Stimulated activated CD4-positive, alpha-beta T cell treated with anti-CD3 and anti-CD28 coated beads, Interleukin-2, amount 100 ng/mL, for 24 hours (primary cell): Measurements from ENCODE around the gene CUEDC1.
"Not testable (repeated sequence)": the region's sequence is repeated elsewhere in the genome, so short reads cannot be mapped to it uniquely, and the experiment has no call there.

ENCODE experiments used
- DNase-seq, 2 donors: peaks; one replicate each; pipeline ENCODE4 v3.0.0-alpha.2; 2020

Gene CUEDC1

GRCh38 chr17:57856792-57857620 lies 98.2 kb downstream of the CUEDC1 start:
- DNase-seq = no peak

GRCh38 chr17:57855391-57856035 lies 99.7 kb downstream of the CUEDC1 start:
- DNase-seq = no peak

DNA sequence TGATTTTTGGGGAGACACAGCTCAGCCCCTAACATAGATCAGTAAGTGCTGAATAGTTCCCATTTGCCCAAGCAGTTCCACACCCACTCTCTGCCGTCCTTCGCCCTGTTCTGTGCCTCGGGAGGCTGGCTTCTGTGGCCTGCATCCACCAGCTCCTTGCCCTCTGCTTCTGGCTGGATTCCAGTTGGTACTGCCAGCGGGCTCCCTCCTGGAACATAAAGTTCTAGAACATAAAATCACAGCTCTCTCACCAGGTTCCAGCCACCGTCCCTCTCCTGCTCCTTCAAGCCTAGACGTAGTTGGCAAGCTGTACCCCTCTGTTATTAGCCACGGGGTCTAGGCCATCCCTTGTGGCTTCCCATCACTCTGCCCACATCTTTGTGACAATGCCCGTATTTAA lies 101.5 kb downstream of the CUEDC1 start:
- no peak for DNase-seq

- no peak for DNase-seq
Observed at GRCh38 chr17:57852955-57853328, 102.3 kb downstream of the CUEDC1 start.

DNA sequence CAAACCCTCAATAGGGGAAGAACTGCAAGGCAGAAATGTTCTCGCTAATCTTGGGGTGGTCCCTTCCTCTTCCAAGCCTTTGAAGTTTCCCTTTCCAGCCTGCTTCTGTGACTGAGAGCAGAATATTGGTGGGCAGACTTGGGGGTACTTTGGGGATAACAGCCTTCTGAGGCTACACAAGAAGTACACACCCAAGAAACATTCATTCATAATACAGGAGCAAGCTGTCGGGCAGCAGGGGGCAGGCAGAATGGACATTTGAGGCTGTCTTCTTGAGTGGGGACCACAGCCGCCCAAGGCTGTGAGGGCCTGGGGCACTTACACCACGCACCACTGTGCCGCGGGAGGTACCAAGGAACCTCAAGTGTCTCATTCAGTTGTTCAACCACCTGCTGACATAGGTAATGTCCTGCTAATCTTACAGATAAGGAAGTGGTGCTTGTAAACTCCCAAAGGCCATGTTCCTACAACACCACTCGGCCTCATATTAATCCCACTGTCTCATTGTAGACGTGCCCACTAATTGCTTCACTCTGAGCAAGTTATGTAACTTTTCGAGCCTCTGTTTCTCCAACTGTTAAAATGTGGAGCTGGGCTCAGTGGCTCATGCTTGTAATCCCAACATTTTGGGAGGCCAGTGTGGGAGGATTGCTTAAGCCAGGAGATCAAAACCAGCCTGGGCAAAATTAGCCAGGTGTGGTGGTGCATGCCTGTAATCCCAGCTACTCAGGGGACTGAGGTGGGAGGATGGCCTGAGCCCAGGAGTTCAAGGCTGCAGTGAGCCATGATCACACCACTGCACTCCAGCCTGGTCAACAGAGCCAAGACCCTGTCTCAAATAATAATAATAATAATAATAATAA lies 102.9 kb downstream of the CUEDC1 start:
- DNase-seq = no peak

GRCh38 chr17:57849874-57850754 lies 105.1 kb downstream of the CUEDC1 start, which contains the start of gene MRPS23:
Gene MRPS23, minus strand, starts transcription at chr17:57850044. Its CDS starts 34 bp downstream, at chr17:57850010.
- DNase-seq = peak; percentile 95 to 96

- no peak for DNase-seq
Observed at GRCh38 chr17:57849163-57849873, 105.9 kb downstream of the CUEDC1 start.

DNA sequence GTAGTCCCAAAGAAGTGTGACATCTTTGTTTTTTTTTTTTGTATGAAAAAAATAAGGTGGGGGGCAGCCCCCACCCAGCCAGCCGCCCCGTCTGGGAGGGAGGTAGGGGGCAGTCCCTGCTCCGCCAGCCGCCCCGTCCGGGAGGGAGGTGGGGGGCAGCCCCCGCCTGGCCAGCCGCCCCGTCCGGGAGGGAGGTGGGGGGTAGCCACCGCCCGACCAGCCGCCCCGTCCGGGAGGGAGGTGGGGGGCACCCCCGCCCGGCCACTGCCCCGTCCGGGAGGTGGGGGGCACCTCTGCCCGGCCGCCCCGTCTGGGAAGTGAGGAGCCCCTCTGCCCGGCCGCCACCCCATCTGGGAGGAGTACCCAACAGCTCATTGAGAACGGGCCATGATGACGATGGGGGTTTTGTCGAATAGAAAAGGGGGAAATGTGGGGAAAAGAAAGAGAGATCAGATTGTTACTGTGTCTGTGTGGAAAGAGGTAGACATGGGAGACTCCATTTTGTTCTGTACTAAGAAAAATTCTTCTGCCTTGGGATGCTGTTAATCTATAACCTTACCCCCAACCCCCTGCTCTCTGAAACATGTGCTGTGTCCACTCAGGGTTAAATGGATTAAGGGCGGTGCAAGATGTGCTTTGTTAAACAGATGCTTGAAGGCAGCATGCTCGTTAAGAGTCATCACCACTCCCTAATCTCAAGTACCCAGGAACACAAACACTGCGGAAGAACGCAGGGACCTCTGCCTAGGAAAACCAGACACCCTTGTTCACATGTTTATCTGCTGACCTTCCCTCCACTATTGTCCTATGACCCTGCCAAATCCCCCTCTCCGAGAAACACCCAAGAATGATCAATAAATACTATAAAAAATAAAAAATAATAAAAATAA lies 108.9 kb downstream of the CUEDC1 start:
- DNase-seq = not testable (repeated sequence)

DNA sequence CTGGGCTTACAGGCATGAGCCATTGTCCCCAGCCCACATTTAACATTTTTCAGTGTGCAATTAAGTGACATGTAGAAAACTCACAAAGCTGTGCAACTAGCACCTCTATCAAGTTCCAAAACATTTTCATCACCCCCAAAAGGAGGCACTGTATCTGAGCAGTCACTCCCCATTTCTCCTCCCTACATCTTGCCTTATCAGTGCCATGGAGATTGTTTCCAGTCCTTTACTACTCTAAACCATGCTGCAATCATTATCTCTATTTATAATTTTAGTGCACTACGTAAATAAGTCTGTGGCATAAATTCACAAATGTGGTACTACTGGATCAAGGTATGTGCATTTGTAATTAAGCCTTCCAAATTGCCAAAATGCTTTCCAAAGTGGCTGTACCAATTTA lies 112.9 kb downstream of the CUEDC1 start:
- DNase-seq = no peak

GRCh38 chr17:57839571-57839923 lies 115.7 kb downstream of the CUEDC1 start:
- no peak for DNase-seq

DNA sequence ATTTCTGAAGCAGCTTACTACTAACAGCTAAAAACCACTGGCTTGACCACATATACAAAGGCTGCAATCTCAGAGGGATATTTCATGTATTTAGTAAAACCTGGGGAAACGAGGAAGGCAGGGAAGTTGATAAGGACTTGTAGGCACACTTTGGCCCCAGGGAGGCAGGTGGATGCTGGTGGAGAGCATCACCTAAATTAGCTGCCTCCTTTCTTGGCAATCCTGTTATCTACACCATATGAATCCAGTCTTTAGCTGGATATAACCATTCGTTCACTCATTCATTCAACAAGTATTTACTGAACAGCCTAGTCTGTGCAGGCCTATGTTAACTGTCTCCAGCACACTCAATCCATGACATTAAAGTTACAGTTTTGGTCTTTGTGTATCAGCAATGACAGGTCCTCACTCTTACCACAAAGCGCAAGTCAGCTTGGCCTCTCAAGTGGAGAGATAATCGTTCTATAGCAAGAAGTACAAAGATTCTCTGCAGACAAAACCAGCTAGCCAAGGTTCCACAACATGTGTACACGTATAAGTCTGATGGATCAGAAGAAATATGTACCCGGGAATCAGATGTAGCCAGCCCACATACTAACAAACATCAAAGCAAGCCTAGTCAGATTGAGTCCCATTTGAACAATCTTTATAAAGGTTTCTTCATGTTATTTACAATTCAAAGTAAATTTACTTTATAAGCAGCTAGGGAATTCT lies 116.2 kb downstream of the CUEDC1 start:
- no peak for DNase-seq

DNA sequence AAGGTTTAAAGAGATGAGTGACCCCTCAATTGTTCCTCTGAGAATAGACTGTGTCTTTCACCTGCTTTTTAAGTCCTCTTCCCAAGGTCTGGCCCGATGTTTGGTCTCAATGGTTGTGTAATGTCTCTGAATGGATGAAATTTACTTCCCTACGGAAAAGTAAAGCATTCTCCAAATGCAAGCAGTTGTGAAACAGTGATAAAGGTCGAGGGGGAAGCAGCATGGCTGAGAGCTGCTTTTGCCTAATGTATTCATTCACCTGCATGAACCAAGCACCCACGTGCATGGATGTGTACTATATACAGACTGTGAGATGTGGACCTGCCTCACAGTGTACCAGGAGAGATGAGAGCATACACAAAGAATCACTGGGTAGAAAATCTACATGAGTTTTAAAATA lies 116.8 kb downstream of the CUEDC1 start:
- DNase-seq = no peak

GRCh38 chr17:57835333-57835900 lies 119.8 kb downstream of the CUEDC1 start:
- DNase-seq = no peak

DNA sequence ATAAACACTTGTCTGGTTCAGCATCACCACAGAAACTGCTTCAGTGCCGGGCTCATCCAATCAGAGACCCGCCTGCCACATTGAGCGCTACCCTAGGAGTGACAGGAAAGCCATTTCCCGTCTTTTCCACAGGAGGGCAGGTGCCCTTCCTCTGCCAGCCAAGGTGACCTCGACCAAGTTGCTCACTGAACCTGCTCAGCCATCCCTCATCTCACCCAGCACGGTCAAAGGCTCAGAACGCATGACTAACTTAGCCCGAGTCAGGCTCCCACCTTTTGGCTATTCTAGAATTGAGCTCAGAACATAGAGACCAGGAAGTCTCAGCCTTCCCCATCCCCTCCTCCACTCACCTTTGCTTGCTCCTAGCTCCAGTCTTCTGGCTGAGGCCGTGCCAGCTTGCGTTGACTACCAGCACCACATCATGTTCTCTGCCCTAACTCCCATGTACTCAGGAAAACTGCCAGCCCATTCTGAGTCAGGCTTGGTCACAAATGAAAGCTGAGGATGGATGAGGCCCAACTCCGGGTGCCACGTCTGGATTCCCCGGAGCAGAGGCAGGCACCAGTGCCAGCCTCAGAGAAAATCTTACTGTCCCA lies 121.0 kb downstream of the CUEDC1 start:
- no peak for DNase-seq

GRCh38 chr17:57833179-57833939 lies 121.9 kb downstream of the CUEDC1 start:
- peak; percentile 73 to 77 for DNase-seq

- DNase-seq = no peak
Observed at GRCh38 chr17:57832314-57833178, 122.7 kb downstream of the CUEDC1 start.

DNA sequence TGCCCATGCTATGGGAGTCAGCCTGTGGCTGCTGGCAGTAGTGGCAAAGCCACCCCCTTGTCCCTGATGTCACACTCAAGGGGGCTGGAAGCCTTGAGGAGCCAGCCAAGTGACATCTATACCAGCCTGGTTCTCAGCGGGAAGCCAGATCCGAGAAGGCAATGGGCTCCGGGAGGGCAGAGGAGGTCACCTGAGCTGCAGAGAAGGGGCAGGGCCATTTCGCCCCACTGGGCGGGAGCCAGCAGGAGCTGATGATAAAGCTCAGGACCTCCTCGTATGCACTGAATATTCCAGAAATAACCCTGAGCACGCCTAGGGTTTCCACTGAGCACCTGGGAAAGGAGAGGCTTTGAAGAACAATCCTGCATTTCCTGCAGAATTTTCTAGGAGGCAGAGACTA lies 124.3 kb downstream of the CUEDC1 start:
- no peak for DNase-seq
